CD8-positive, alpha-beta memory T cell (primary cell): Measurements from ENCODE around the gene PLCG1. TPM values are rescaled to one million over a fixed set of nuclear protein-coding genes. Genes with fewer than 3 reads are reported as not detected.

Experiments used
- CTCF ChIA-PET: fragments of 350-600 bp; sonication (Branson Sonifier 250); formaldehyde crosslinking; loops from one replicate; lab custom pipeline; 2021; ENCODE audit warnings: antibody characterized with exemption; lab: Charles Lee
- POLR2A ChIA-PET: fragments of 350-600 bp; sonication (Branson Sonifier 250); formaldehyde crosslinking; loops from one replicate; lab custom pipeline; 2021; ENCODE audit warnings: antibody characterized with exemption; lab: Charles Lee
- DNase-seq, 5 donors: peaks; one replicate each; pipeline versions ENCODE4 v3.0.0 to v3.0.0-alpha.2; 2020 to 2022; ENCODE audit warnings: mixed read lengths in 1 of 5
- H3K27ac ChIP-seq: one replicate; pipeline ENCODE4 v1.7.0; 2013; ENCODE audit warnings: low read depth, mild to moderate bottlenecking, low read length, moderate library complexity
- H3K27me3 ChIP-seq: 2 replicates; pipeline ENCODE4 v1.7.0; 2013; ENCODE audit warnings: low read length, mild to moderate bottlenecking; ENCODE audit not compliant: insufficient read depth, poor library complexity, severe bottlenecking
- H3K36me3 ChIP-seq: 2 replicates; pipeline ENCODE4 v1.7.0; 2013; ENCODE audit warnings: mild to moderate bottlenecking, low read length, moderate library complexity; ENCODE audit not compliant: insufficient read depth
- H3K4me1 ChIP-seq: 2 replicates; pipeline ENCODE4 v1.7.0; 2013; ENCODE audit warnings: mild to moderate bottlenecking, low read length, moderate library complexity; ENCODE audit not compliant: insufficient read depth
- H3K4me3 ChIP-seq: 2 replicates; pipeline ENCODE4 v1.7.0; 2013; ENCODE audit warnings: mild to moderate bottlenecking, low read length
- H3K9me3 ChIP-seq: 2 replicates; pipeline ENCODE4 v1.7.0; 2013; ENCODE audit warnings: mild to moderate bottlenecking, low read length
- H3K27ac Mint-ChIP-seq, 8 donors: one replicate each; pipeline ENCODE4 v1.8.0; 2020 to 2021; ENCODE audit warnings: mixed read lengths in 8 of 8, mild to moderate bottlenecking in 6 of 8, inconsistent platforms in 3 of 8, moderate library complexity in 3 of 8
- H3K27me3 Mint-ChIP-seq, 2 donors: one replicate each; pipeline ENCODE4 v1.8.0; 2020 to 2021; ENCODE audit warnings: mixed read lengths in 2 of 2, mild to moderate bottlenecking in 1 of 2, moderate library complexity in 1 of 2
- H3K36me3 Mint-ChIP-seq, 3 donors: one replicate each; pipeline ENCODE4 v1.8.0; 2020 to 2021; ENCODE audit warnings: mixed read lengths in 3 of 3, inconsistent platforms in 1 of 3, mild to moderate bottlenecking in 1 of 3
- H3K4me1 Mint-ChIP-seq, 3 donors: one replicate each; pipeline ENCODE4 v1.8.0; 2020 to 2021; ENCODE audit warnings: mixed read lengths in 3 of 3, inconsistent platforms in 1 of 3, mild to moderate bottlenecking in 1 of 3
- H3K4me3 Mint-ChIP-seq, 7 donors: one replicate each; pipeline ENCODE4 v1.8.0; 2020 to 2021; ENCODE audit warnings: mixed read lengths in 7 of 7, mild to moderate bottlenecking in 6 of 7, moderate library complexity in 4 of 7, inconsistent platforms in 2 of 7
- H3K9me3 Mint-ChIP-seq, 5 donors: one replicate each; pipeline ENCODE4 v1.8.0; 2020 to 2022; ENCODE audit warnings: mixed read lengths in 5 of 5, mild to moderate bottlenecking in 3 of 5, moderate library complexity in 2 of 5, inconsistent platforms in 1 of 5
- polyA plus RNA-seq: library from polyadenylated mRNA; unstranded; fragments of 300-500 nt; fragmentation: Illumina TruSeq; gene quantifications from one replicate; pipeline ENCODE4 v1.2.3, GENCODE V29; 2021
- total RNA-seq, 2 experiments: library from RNA; stranded (reverse); gene quantifications; one replicate each; pipeline ENCODE4 v1.2.3, GENCODE V29; 2021

Gene PLCG1
- total and polyA plus RNA-seq, 3 experiments from 2014 or later = 73.5 to 108 (median 104) TPM

DNA sequence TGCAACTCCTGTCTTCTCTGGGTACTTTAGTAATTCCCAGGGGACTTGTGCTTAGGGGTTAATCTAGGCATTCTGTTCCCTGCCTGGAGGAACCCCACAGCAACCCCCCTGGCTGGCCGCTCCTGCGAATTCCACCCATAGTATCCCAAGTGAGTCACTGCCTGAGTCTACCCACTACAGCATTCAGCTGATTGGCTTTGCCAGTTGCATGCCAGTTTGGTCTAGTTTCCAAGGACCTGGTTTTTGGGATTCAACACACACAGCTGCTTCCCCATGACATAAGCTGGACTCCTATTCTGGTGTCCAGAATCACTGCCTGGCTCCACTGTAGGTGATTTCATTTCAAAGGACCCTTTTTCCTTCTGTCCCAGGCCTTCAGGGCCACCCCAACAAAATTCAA, 40.3 kb downstream of the PLCG1 start:
- DNase-seq = no peak
- peaks cover 0 to 56% (median 7%) of the 10 kb centered on the region in 3 donors for H3K36me3 Mint-ChIP-seq
- H3K4me1 Mint-ChIP-seq = peaks cover 18 to 38% (median 20%) of the 10 kb centered on the region in 3 donors
- H3K4me3 ChIP-seq = no peak overlapping the region
- no peaks in the 10 kb centered on the region for H3K4me1 ChIP-seq
- H3K27me3 Mint-ChIP-seq = peaks cover 0 to 2% of the 10 kb centered on the region in 2 donors
- H3K36me3 ChIP-seq = peaks cover 26% of the 10 kb centered on the region
- H3K9me3 ChIP-seq = no peaks in the 10 kb centered on the region
- no peak overlapping the region for H3K27ac ChIP-seq
- H3K4me3 Mint-ChIP-seq = no peak overlapping the region
- peak overlapping the region in 7 of 8 donors; percentile 24 to 87 (median 69) for H3K27ac Mint-ChIP-seq
- H3K27me3 ChIP-seq = no peaks in the 10 kb centered on the region
- POLR2A ChIA-PET = no interaction called here
- CTCF ChIA-PET = interaction anchor here (1.4 to 1.9 kb wide), 3 partner anchors 39 to 214 kb away, joined by 3 to 5 read pairs (median 4); no protein-coding TSS in a partner anchor
- H3K9me3 Mint-ChIP-seq = no peaks in the 10 kb centered on the region

DNA sequence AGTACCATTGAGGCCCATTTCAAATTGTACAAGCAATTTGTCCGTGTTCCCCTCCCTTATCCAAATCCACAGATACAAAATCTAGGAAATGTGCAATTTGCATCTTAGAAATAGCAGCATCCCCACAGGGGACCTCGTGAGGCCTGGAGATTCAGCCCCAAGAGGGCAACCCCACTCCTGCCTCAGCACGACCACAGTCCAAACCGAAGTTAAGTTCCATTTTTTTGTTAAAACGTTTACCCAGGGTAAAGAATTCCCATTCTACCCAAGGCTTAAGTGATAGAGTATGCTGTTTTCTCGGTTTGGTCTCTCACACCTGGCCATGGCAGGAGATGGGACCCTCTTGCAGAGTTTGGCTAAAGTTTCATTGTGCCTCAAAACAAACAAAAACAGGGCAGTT, 41.2 kb downstream of the PLCG1 start:
- peaks cover 0 to 2% of the 10 kb centered on the region in 2 donors for H3K27me3 Mint-ChIP-seq
- CTCF ChIA-PET = interaction anchor here (1.9 kb wide), 1 partner anchor 40 kb away, joined by 5 read pairs; no protein-coding TSS in a partner anchor
- H3K27ac Mint-ChIP-seq = peak overlapping the region; percentile 31 to 87 (median 63)
- H3K9me3 Mint-ChIP-seq = no peaks in the 10 kb centered on the region
- peaks cover 18% of the 10 kb centered on the region for H3K36me3 ChIP-seq
- H3K9me3 ChIP-seq = no peaks in the 10 kb centered on the region
- peaks cover 0 to 47% (median 7%) of the 10 kb centered on the region in 3 donors for H3K36me3 Mint-ChIP-seq
- POLR2A ChIA-PET = no interaction called here
- H3K4me3 ChIP-seq = no peak overlapping the region
- no peak overlapping the region for H3K4me3 Mint-ChIP-seq
- no peak for DNase-seq
- peaks cover 11 to 33% (median 15%) of the 10 kb centered on the region in 3 donors for H3K4me1 Mint-ChIP-seq
- H3K27ac ChIP-seq = no peak overlapping the region
- no peaks in the 10 kb centered on the region for H3K27me3 ChIP-seq
- H3K4me1 ChIP-seq = no peaks in the 10 kb centered on the region

DNA sequence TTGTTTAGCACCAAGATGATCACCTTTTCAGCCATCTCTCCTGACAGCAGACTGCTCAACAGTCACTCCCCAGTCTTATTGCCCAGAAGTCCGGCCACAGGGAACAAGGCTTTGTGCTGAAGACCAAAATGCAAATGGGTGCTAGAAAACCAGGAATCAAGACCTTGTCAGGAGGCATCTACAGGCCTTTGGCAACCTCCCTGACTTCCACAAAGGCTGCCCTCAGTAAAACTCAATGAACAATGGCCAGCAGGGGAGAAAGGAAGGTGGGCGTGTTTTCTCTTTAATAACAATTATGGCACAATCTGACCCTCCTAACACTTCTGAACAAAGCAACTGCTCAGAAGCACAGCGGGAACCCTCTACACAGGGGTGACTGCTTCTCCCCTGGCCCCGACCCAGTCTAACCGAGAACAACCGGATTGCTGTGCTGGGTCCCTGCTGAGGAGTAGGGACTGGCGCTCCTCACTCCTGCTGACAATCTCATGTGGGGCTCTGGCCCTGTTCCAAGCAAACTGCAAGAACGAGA, 41.6 kb downstream of the PLCG1 start:
- no peak overlapping the region for H3K4me3 Mint-ChIP-seq
- no peak overlapping the region for H3K27ac ChIP-seq
- H3K27me3 ChIP-seq = no peaks in the 10 kb centered on the region
- H3K27ac Mint-ChIP-seq = peak overlapping the region in 7 of 8 donors; percentile 27 to 76 (median 57)
- no peak overlapping the region for H3K4me3 ChIP-seq
- peaks cover 0 to 43% (median 7%) of the 10 kb centered on the region in 3 donors for H3K36me3 Mint-ChIP-seq
- H3K4me1 Mint-ChIP-seq = peaks cover 11 to 33% (median 15%) of the 10 kb centered on the region in 3 donors
- peaks cover 0 to 2% of the 10 kb centered on the region in 2 donors for H3K27me3 Mint-ChIP-seq
- ChIA-PET CTCF (no interaction called here), POLR2A (interaction anchor here (0.6 kb wide), 1 partner anchor 104 kb away, joined by 3 read pairs; no protein-coding TSS in a partner anchor)
- no peak for DNase-seq
- peaks cover 13% of the 10 kb centered on the region for H3K36me3 ChIP-seq
- H3K9me3 ChIP-seq = no peaks in the 10 kb centered on the region
- no peaks in the 10 kb centered on the region for H3K9me3 Mint-ChIP-seq
- H3K4me1 ChIP-seq = no peaks in the 10 kb centered on the region

DNA sequence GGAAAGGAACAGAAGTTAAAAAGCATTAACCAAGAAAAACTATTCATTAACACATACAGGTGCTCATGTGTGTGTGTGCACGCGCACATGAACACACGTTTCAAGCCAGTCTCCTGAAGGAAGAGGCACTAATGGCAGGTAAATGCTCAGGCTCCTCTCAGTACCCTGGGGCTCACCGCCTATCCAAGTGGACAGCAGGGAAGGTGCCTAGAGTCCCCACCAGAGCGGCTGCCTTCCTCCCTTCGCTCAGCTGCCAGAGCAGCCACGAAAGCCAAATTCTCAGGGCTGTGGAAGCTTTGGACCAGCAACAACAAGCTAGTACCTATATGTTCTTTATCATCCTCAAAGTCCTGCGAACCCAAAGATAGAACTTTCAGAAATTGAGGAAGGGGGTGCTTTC, 42.6 kb downstream of the PLCG1 start:
- Mint-ChIP-seq H3K27me3 (peaks cover 0 to 2% of the 10 kb centered on the region in 2 donors), H3K27ac (peak overlapping the region in 6 of 8 donors; percentile 17 to 93 (median 50)), H3K9me3 (no peaks in the 10 kb centered on the region), H3K4me3 (no peak overlapping the region), H3K36me3 (peaks cover 0 to 33% (median 5%) of the 10 kb centered on the region in 3 donors), H3K4me1 (peaks cover 10 to 29% (median 11%) of the 10 kb centered on the region in 3 donors)
- Histone ChIP-seq H3K4me1 (no peaks in the 10 kb centered on the region), H3K36me3 (peaks cover 3% of the 10 kb centered on the region), H3K9me3 (no peaks in the 10 kb centered on the region), H3K27me3 (no peaks in the 10 kb centered on the region), H3K4me3 (no peak overlapping the region), H3K27ac (no peak overlapping the region)
- DNase-seq = no peak
- CTCF ChIA-PET = no interaction called here
- POLR2A ChIA-PET = interaction anchor here (0.7 kb wide), 1 partner anchor 47 kb away, joined by 3 read pairs; no protein-coding TSS in a partner anchor

DNA sequence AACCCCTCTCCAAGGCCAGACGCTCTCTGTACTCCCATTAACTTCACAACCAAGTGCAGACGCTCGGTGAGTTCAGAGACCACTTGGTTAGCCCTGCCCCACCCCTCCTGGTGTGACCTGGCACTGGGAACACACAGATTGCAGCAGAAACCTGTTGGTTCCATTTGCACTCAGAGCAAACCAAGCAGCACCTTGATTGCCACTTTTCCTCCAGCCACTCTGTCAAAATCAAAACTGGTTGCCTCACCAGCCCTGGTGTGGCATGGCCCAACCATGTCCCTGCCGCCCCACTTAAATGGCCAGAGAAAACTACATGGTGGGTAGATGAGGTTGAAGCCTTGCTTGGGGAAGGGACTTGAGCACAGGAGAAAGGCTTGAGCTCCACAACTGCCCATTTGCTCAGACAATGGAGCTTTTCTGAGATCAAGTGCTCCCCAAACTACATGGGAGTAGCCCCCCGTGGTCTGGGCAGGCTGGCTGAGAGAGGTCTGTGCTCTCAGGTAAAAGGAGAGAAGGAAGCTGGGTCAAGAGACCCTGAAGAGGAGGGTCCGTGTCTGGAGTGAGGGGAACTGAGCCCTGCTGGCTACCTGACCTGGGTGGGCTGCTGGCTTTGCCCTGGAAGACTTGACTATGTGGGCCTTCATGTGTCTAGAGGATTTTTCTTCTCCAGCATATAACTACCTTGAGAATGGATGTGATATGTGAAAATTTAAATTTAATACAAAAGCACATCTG, 43.4 kb downstream of the PLCG1 start:
- ChIA-PET CTCF (interaction anchor here (0.7 to 1.4 kb wide), 3 partner anchors 8 to 51 kb away, joined by 3 to 5 read pairs (median 3); no protein-coding TSS in a partner anchor), POLR2A (no interaction called here)
- no peaks in the 10 kb centered on the region for H3K9me3 Mint-ChIP-seq
- peaks cover 10 to 28% (median 11%) of the 10 kb centered on the region in 3 donors for H3K4me1 Mint-ChIP-seq
- H3K9me3 ChIP-seq = no peaks in the 10 kb centered on the region
- H3K27ac Mint-ChIP-seq = peak overlapping the region; percentile 51 to 93 (median 68)
- H3K27me3 ChIP-seq = no peaks in the 10 kb centered on the region
- no peaks in the 10 kb centered on the region for H3K36me3 ChIP-seq
- no peak overlapping the region for H3K4me3 Mint-ChIP-seq
- H3K36me3 Mint-ChIP-seq = peaks cover 0 to 25% (median 4%) of the 10 kb centered on the region in 3 donors
- peaks cover 0 to 2% of the 10 kb centered on the region in 2 donors for H3K27me3 Mint-ChIP-seq
- DNase-seq = no peak
- H3K27ac ChIP-seq = no peak overlapping the region
- H3K4me1 ChIP-seq = no peaks in the 10 kb centered on the region
- H3K4me3 ChIP-seq = no peak overlapping the region

DNA sequence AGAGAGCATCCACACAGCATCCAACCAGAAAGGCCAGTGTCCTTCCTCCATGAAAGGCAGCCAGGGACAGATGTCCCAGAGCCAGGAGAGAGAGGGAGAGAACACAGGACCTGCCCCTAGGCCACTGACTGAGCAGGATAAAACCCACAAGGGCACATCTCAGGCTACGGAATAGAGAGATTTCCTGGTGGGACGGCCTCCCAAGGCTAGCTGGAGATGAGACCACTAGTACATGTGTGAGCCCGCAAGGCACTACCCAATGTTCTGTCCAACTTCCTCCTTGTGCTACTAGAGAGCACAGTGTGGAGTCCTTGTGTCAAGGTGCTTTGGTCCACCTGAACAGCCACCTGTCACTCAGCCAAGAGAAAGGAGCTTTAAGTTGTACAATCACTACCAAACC, 44.2 kb downstream of the PLCG1 start:
- H3K27ac ChIP-seq = no peak overlapping the region
- H3K4me3 Mint-ChIP-seq = no peak overlapping the region
- H3K27me3 ChIP-seq = no peaks in the 10 kb centered on the region
- CTCF ChIA-PET = interaction anchor here (0.7 to 1.4 kb wide), 2 partner anchors 8 to 50 kb away, joined by 3 to 5 read pairs; no protein-coding TSS in a partner anchor
- POLR2A ChIA-PET = no interaction called here
- H3K4me3 ChIP-seq = no peak overlapping the region
- peak overlapping the region in 6 of 8 donors; percentile 47 to 88 (median 71) for H3K27ac Mint-ChIP-seq
- no peaks in the 10 kb centered on the region for H3K9me3 ChIP-seq
- peaks cover 4% of the 10 kb centered on the region for H3K4me1 ChIP-seq
- no peak for DNase-seq
- peaks cover 0 to 17% (median 0%) of the 10 kb centered on the region in 3 donors for H3K36me3 Mint-ChIP-seq
- no peaks in the 10 kb centered on the region for H3K36me3 ChIP-seq
- peaks cover 0 to 2% of the 10 kb centered on the region in 2 donors for H3K27me3 Mint-ChIP-seq
- peaks cover 9 to 27% (median 18%) of the 10 kb centered on the region in 3 donors for H3K4me1 Mint-ChIP-seq
- H3K9me3 Mint-ChIP-seq = no peaks in the 10 kb centered on the region

DNA sequence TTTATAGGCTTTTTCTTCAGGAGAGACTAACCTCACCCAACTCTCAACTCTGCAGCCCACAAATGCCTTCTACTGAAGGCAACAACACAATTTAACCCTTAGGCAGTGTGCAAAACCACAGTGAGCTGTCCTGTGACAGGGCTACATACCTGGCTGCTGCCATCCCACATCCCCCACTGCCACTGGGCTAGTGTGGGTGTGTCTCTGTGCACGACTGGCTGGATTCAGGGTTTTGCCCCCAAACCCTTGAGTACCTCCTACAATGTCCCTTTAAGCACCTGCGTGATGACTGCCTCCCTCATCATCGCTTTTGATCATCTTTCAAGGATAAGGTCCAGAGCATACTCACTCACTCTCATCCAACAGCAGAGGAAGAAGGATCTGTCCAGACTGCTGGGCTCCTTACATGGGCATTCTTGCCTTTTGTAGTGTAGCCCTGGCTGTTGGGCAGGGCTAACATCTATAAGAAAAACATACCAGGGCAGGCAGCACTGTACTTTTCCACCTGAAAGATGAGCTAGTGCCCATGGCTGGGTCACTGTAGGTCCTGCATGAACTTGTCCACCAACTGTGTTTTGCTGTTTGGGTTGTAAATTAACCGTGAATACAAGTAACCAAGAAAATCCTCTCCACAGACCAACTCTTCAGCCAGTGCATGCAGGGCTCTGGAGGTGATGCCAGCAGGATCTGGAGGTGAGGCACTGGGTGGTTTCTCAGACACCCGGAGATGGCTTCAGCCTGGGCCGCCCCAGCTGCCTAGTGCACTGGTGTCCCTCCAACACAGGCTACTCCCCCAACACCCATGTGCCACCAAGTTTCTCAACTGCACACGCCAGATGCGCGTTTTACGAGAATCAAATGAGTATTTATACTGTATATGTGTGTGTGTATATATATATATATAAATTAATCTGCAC, 45.2 kb downstream of the PLCG1 start:
- H3K4me3 ChIP-seq = no peak overlapping the region
- no peak for DNase-seq
- Mint-ChIP-seq H3K36me3 (peaks cover 0 to 9% (median 0%) of the 10 kb centered on the region in 3 donors), H3K4me3 (no peak overlapping the region), H3K4me1 (peaks cover 13 to 31% (median 22%) of the 10 kb centered on the region in 3 donors), H3K9me3 (no peaks in the 10 kb centered on the region), H3K27ac (peak overlapping the region in 7 of 8 donors; percentile 16 to 88 (median 74)), H3K27me3 (peaks cover 0 to 2% of the 10 kb centered on the region in 2 donors)
- peaks cover 5% of the 10 kb centered on the region for H3K4me1 ChIP-seq
- H3K9me3 ChIP-seq = no peaks in the 10 kb centered on the region
- H3K36me3 ChIP-seq = no peaks in the 10 kb centered on the region
- ChIA-PET POLR2A (no interaction called here), CTCF (no interaction called here)
- H3K27me3 ChIP-seq = no peaks in the 10 kb centered on the region
- H3K27ac ChIP-seq = no peak overlapping the region
